ENCODE results near the gene TMEM245.

- no peak for TF ChIP-seq CTCF (IDR thresholded peaks at IDR 0.05)
- no peak for TF ChIP-seq EP300 (IDR thresholded peaks at IDR 0.05)
- no peak for TF ChIP-seq POLR2A (IDR thresholded peaks at IDR 0.05; ENCODE audit: low read depth)
- TF ChIP-seq POLR2AphosphoS5 (IDR thresholded peaks at IDR 0.05) = no peak
Observed at GRCh38 chr9:108997112-108997511, 122.6 kb downstream of the TMEM245 start.

Data from esophagus muscularis mucosa (tissue), 4 donors.